ENCODE measurements around the gene ZNF614.
"Not testable (repeated sequence)": the region's sequence is repeated elsewhere in the genome, so short reads cannot be mapped to it uniquely, and the experiment has no call there.

ZNF614 gene

GRCh38 chr19:52028027-52028779 is at the start of gene ZNF614:
TSS of gene ZNF614 (minus strand) at chr19:52028379. CDS start at chr19:52025745, 2,634 bp downstream.
- DNase-seq, result peak; percentile 69

- DNase-seq, result no peak
These were observed 42.3 kb upstream of the ZNF614 start for GRCh38 chr19:52070496-52070895.

- no peak for DNase-seq
These were observed 41.5 kb upstream of the ZNF614 start for GRCh38 chr19:52069653-52070052.

GRCh38 chr19:52066258-52066863 is 38.2 kb upstream of the ZNF614 start:
- DNase-seq, result no peak

GRCh38 chr19:52065399-52065798 is 37.2 kb upstream of the ZNF614 start:
- DNase-seq, result no peak

- DNase-seq, result not testable (repeated sequence)
These were observed 28.3 kb upstream of the ZNF614 start for GRCh38 chr19:52056480-52056879.

GRCh38 chr19:52051736-52052135 is 23.6 kb upstream of the ZNF614 start:
- not testable (repeated sequence) for DNase-seq

- DNase-seq, result peak; percentile 71
These were observed 20.6 kb upstream of the ZNF614 start, which contains the start of gene ZNF432 for GRCh38 chr19:52048555-52049501. TSS of gene ZNF432 (minus strand) at chr19:52048838. CDS start at chr19:52046868, 1,970 bp downstream.

- no peak for DNase-seq
These were observed 11.0 kb upstream of the ZNF614 start for GRCh38 chr19:52039169-52039568.

GRCh38 chr19:52034051-52034728 is 6.0 kb upstream of the ZNF614 start:
- DNase-seq, result no peak

- DNase-seq, result no peak
These were observed 573 bp upstream of the ZNF614 start for GRCh38 chr19:52028780-52029123.

GRCh38 chr19:52026255-52026990 is 1.8 kb downstream of the ZNF614 start:
- not testable (repeated sequence) for DNase-seq

GRCh38 chr19:52024478-52024877 is 3.7 kb downstream of the ZNF614 start:
- not testable (repeated sequence) for DNase-seq

- DNase-seq, result no peak
These were observed 6.0 kb downstream of the ZNF614 start for GRCh38 chr19:52022193-52022592.

- no peak for DNase-seq
These were observed 7.7 kb downstream of the ZNF614 start for GRCh38 chr19:52020506-52020905.

GRCh38 chr19:52010674-52011073 is 17.5 kb downstream of the ZNF614 start:
- no peak for DNase-seq

- peak; percentile 37 for DNase-seq
These were observed 20.2 kb downstream of the ZNF614 start, which contains the start of gene ZNF615 for GRCh38 chr19:52007806-52008557. TSS of gene ZNF615 (minus strand) at chr19:52008211. CDS start at chr19:52003711, 4,500 bp downstream.

GRCh38 chr19:52007451-52007805 is 20.8 kb downstream of the ZNF614 start:
- no peak for DNase-seq

GRCh38 chr19:51994048-51994644 is 34.0 kb downstream of the ZNF614 start:
- no peak for DNase-seq

- no peak for DNase-seq
These were observed 34.8 kb downstream of the ZNF614 start for GRCh38 chr19:51993422-51993821.
